CD4-positive, alpha-beta T cell treated with Interleukin-21 for 1 hour (primary cell): ENCODE results near the gene TUBA1C.
A peak's percentile ranks its signal among the peaks of the same experiment; 100 is the strongest.
"Not testable (repeated sequence)": the region's sequence is repeated elsewhere in the genome, so short reads cannot be mapped to it uniquely, and the experiment has no call there.

ENCODE experiments used
- DNase-seq: peaks from one replicate; pipeline ENCODE4 v3.0.0-alpha.2; 2020

Gene TUBA1C

DNA sequence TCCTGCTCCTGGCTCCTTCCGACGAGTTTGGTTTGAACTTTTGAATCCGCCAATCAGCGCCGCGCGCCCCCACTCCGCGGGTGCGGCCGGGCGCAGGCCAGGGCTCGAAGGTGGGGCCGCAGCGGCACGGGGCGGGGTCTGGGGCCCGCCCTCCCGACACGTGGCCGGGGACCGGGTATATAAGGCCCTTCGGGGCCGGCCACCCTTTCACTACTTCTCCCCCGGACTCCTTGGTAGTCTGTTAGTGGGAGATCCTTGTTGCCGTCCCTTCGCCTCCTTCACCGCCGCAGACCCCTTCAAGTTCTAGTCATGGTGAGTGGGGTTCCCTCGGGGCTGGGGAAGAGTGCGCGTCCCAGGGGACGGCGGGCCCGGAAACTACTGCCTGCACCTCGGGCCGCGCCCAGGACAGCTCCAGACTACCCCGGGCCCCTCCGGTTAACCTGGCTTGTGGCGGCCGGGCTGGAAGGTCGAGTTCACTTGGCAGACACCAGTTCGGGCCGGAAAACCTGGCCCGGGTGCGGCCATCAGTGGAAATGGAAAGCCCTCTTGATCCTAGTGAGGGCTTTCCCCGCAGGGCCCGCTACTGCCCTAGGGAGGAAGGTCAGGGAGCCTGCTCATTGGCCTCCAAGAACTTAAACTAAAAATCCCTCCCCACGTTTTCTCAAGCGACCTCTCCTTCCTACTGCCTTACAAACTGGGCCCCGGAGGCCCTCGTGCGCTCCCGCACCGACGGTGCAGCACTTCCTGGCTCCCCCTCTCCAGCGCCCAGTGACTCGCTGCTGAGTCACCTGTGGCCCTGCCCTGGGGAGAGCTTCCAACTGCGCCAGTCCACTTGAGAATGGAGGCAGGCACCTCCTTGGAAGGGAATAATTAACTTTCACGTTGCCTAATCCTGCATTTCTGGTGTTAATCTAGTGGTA lies at the start of gene TUBA1C:
Gene TUBA1C, plus strand, starts transcription at position 210 of the 920 bp plus-strand sequence. Its CDS starts 100 bp downstream, at position 310.
- peak; percentile 90 for DNase-seq

GRCh38 chr12:49219417-49220026 lies 45.4 kb upstream of the TUBA1C start:
- DNase-seq, result no peak

- DNase-seq, result no peak
These were observed 43.9 kb upstream of the TUBA1C start for GRCh38 chr12:49220972-49221371.

DNA sequence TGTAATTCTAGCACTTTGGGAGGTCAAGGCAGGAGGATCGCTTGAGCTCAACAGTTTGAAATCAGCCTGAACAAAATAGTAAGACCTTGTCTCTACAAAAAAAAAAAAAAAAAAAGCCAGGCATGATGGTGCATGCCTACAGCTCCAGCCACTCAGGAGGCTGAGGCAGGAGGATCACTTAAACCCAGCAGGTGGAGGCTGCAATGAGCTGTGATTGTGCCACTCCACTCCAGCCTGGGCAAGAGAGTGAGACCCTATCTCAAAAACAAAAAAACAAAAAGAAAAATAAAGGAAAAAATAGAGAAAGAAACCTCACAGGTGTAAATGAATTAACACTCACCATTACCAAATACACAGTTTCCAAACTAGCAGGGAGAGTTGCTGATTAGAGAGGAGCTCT lies 41.8 kb upstream of the TUBA1C start:
- no peak for DNase-seq

GRCh38 chr12:49223590-49224369 lies 41.1 kb upstream of the TUBA1C start:
- DNase-seq, result no peak

DNA sequence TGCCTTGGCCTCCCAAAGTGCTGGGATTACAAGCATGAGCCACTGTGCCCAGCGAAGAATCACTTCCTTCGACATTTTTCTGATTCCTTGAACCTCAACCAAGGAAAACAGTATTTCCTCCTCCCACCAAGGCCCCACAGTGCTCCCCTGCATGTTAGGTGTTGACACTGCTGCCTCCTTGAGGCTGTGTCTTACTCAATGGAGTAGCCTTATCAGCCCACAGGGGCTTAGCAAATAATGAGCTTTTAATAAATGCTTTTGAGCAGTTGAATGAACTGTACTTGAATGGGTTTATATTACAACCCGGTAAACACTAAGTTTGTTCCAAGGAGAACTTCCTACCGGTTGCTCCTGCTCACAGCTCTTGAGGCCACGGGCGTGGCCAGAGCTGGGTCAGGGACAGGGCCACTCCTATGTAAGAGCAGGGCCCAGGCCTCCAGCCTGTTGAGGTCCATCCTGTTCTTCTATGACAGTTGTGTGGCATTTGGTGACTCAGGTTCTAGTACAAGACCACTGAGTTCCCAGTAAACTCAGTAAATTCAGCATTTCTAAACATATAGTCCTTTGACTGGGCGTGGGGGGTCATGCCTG lies 39.2 kb upstream of the TUBA1C start:
- DNase-seq, result no peak

DNA sequence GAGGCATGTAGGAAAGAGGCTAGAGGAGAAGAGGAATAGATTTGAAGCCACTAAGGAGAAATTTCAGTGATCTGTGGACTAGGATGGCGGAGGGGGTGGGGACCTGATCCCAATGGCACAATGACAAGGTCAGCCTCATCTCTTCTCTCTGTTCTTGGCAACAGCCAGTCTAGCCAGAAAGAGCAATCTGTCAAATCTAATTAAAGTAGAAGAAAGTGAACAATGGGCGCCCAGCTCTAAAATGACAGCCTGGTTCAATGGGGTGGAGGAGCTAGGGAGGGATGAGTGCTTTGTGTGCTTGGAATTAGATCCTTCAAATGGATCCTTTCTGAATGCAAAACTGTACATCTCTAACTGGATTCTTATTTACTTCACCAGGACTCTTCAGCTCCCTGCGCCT lies 37.2 kb upstream of the TUBA1C start:
- DNase-seq, result no peak

DNA sequence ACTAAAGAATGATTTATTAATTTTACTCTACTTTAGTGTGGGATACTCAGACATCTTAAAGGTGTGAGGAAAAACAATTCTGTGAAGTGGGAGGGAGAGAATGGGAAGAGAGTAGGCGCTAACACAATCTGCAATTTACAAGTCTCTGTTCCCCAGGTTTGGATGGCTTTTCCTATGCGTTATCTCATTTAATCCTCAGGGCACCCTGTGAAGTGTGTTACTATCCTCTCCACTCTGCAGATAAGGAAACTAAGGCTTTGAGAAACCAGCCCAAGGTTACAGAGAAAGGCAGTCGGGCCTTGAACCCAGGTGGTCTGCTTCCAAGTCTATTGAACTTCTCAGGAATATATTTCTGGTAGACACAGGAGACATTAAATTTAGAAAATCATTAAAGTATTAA lies 36.2 kb upstream of the TUBA1C start:
- no peak for DNase-seq

- no peak for DNase-seq
These were observed 34.6 kb upstream of the TUBA1C start for GRCh38 chr12:49230176-49230804.

DNA sequence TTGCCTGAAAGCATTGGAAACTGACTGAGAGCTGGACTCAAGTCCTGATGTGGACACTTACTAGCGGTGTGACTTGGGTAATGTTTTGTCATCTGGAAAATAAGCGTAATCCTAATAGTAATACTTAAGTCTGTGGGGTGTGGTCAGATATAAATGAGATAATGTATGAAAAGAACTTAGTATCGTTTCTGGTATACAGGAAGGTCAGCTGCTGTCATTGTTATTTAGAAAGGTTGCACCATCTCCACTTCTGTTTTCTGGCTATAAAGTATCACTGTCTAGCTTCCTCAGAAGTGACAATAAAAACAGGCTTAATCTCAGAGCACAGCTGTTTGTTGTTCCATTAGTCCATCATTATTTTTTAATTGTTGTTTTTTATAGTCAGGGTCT lies 34.1 kb upstream of the TUBA1C start:
- DNase-seq, result peak; percentile 5

DNA sequence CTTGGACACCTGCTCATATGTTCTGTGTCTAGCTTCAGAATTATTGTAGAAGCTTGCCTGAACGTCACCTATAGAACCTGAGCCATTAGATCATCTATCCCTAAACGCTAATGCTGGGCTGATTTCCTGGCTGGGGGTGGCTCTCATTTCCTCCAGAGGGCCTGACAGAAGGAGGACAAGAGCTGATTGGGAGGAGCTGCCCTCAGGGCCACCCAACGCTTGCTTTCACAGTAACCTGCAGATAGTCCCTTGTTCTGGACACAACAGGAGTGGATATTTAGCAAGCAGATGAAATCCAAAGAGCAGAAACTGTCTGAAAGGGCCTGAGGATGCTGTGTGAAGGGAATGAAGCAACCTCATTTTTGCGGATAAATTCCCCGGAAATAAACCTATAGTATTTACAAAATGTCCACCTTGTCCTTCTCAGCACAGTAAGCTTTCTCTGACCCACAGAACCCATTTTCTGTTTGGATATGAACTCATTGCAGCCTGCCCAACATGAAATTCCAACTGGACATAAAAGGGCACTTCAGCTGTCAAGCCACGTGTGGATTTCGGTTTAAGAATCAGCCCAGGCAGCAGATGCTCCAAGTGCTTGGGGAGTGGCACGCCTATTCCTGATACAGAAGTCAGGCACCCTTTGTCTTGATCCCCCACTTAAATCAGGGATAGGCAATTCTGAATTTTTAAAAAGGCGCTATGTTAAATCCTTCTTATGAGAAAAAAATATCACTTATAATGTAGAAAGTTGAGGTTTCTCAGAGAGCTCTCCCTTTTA lies 32.8 kb upstream of the TUBA1C start:
- no peak for DNase-seq

DNA sequence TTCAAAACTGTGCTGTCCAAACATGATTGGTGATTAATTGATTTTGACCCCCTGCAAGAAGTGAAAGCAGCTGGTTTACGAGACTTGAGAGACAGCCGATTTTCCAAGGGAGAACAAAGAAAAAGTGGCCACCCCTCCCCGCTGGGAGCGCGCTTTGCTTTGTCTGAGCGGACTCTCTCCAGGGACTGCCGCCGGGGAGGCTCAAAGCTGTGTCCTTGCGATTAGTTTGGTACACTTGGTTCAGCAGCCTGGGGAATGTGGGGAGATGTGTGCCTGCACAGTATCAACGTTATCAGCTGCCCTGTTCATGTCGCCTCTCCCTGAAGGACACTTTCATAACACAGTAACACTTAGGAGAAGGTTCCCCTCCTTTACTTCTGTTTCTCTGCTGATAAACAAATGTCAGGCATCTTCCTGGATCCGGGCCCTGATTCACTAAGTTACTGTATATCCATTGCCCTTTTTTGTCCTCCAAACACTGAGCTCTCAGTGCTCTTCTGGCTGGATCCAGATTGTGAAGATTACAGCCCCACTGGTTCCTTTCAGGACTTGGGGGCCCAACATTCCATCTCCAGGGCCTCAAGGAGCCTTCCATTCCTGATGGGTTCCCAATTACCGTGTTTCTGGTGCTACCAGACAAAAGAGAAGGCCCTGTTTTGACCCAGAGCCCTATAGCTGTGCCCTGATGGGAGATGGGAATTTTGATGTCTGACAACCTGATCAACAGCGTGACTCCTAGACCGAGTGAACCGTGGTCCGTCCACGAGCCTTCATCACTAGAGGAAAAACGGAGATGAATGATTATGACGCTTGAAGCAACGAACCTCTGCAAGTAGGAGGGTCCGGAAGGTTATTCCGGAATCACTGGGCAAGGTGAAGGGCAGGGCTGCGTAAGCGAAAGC lies 31.7 kb upstream of the TUBA1C start:
- no peak for DNase-seq

DNA sequence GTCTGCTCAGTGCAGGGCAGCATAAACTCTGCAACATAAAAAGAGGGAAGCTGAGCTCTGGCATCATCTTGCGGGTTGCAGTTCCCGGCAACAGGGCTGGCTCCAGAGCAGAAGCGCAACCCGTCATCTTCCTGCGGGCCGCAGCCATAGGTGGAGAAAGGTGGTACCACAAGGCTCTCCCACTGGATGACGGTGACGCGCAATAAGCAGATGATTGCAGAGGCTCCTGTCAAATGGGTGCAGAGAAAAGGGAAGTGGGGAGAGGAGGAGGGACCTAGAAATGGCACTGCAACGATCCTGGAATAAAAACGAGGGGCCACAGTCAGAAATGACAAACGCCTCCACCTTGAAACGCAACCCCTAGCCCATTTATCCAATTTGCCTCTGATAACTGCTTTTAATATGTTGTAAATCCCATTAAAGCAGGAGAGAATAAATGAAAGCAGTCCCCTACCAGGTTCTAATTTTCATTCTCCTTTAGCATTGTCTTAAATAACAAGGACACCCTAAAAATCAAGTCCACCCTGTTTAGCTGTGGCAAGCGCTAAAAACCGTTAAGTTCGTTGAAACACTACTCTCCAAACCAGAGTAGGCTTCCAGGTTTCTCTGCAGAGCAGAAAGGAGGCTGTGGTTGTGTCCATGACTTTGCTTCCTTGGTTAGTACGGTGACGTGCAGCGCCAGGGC lies 30.9 kb upstream of the TUBA1C start:
- DNase-seq, result peak; percentile 54

DNA sequence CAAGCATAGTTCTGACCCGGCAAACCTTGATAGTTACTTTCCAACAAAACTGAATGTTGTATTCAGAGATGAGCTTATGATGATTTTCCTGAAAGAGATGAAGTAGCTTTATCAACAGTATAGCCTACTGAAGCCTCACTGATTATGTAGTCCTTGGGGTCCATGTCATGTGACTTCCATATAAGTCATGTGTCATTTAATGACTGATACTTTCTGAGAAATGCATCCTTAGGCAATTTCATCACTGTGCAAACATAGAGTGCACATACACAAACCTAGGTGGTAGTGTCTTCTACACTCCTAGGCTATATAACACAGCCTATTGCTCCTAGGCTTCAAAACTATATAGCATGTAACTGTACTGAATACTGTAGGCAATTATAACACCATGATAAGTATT lies 28.5 kb upstream of the TUBA1C start:
- DNase-seq, result no peak

GRCh38 chr12:49243631-49244030 lies 21.3 kb upstream of the TUBA1C start:
- DNase-seq, result no peak

- no peak for DNase-seq
These were observed 20.7 kb upstream of the TUBA1C start for GRCh38 chr12:49244176-49244575.

DNA sequence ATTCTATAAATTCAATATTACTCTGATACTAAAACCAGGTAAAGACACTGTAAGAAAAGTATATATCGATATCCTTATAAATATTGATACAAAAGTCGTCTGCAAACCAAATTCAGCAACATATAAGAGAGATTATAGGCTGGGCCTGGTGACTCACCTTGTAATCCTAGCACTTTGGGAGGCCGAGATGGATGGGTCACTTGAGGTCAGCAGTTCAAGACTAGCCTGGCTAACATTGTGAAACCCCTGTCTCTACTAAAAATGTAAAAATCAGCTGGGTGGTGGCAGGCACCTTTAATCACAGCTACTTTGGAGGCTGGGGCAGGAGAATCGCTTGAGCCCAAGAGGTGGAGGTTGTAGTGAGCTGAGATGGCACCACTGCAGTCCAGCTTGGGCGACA lies 13.5 kb upstream of the TUBA1C start:
- no peak for DNase-seq

DNA sequence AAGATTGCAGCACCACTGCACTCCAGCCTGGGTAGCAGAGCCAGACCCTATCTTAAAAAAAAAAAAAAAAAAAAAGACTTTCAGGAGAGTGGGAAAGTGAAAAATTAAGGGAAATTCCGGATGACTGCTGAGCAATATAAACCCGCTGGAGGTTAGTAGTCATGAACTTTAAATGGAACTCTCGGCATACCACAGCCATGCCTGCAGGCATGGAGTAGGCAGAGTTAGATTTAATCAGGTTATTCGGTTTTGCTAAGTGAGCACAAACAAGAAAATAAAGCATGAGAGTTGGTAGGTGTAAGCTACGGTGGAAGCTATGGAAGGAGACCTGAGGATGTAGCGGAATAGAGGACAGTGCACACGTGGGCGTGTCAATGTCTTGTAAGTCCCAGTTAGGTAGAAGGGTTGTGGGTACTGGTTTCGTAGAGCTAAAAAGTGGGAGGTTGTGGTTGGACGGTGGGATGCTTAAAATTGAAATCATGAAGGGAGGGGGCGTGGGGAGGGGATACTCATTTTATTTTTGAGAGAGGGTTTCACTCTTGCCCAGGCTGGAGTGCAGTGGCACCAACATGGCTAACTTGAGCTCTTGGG lies 11.8 kb upstream of the TUBA1C start:
- no peak for DNase-seq

DNA sequence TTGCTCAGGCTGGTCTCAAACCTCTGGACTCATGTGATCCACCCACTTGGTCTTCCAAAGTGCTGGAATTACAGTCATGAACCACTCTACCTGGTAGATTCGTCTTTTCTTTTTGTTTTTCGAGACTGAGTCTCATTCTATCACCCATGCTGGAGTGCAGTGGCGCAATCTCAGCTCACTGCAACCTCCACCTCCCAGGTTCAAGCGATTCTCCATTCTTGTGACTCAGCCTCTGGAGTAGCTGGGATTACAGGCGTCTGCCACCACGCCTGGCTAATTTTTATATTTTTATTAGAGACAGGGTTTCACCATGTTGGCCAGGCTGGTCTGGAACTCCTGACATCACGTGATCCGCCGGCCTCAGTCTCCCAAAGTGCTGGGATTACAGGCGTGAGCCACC lies 9.4 kb upstream of the TUBA1C start:
- DNase-seq, result not testable (repeated sequence)
